HG02938 (cell line): ENCODE results near the gene ACTA2.

ENCODE experiments used
- ATAC-seq: cut with Tn5 transposase; IDR thresholded peaks from one replicate; pipeline ENCODE4 v1.9.1; 2021; ENCODE audit warnings: mild to moderate bottlenecking, moderate library complexity; ENCODE audit not compliant: unreplicated experiment

Gene ACTA2

GRCh38 chr10:88922041-88922440 is 30.5 kb downstream of the ACTA2 start:
- ATAC-seq, result no peak

- ATAC-seq, result no peak
Measured at GRCh38 chr10:88920986-88921593, 31.5 kb downstream of the ACTA2 start.

- no peak for ATAC-seq
Measured at GRCh38 chr10:88920198-88920597, 32.4 kb downstream of the ACTA2 start.

GRCh38 chr10:88919041-88919440 is 33.5 kb downstream of the ACTA2 start:
- ATAC-seq, result no peak

- no peak for ATAC-seq
Measured at GRCh38 chr10:88918191-88918905, 34.2 kb downstream of the ACTA2 start.

- ATAC-seq, result no peak
Measured at GRCh38 chr10:88916986-88917385, 35.6 kb downstream of the ACTA2 start.

- no peak for ATAC-seq
Measured at GRCh38 chr10:88916231-88916630, 36.3 kb downstream of the ACTA2 start.

GRCh38 chr10:88915781-88916180 is 36.8 kb downstream of the ACTA2 start:
- no peak for ATAC-seq

- no peak for ATAC-seq
Measured at GRCh38 chr10:88913788-88914187, 38.8 kb downstream of the ACTA2 start.

GRCh38 chr10:88913127-88913526 is 39.4 kb downstream of the ACTA2 start:
- ATAC-seq, result no peak

- ATAC-seq, result no peak
Measured at GRCh38 chr10:88911851-88912250, 40.7 kb downstream of the ACTA2 start.

GRCh38 chr10:88911116-88911515 is 41.5 kb downstream of the ACTA2 start:
- ATAC-seq, result no peak

GRCh38 chr10:88908194-88908593 is 44.4 kb downstream of the ACTA2 start:
- no peak for ATAC-seq

GRCh38 chr10:88906921-88907320 is 45.7 kb downstream of the ACTA2 start:
- no peak for ATAC-seq

- ATAC-seq, result no peak
Measured at GRCh38 chr10:88903715-88904114, 48.9 kb downstream of the ACTA2 start.

GRCh38 chr10:88901984-88902789 is 50.4 kb downstream of the ACTA2 start:
- ATAC-seq, result peak; percentile 43

GRCh38 chr10:88901206-88901983 is 51.2 kb downstream of the ACTA2 start:
- peak; percentile 91 for ATAC-seq

- ATAC-seq, result no peak
Measured at GRCh38 chr10:88899886-88900285, 52.7 kb downstream of the ACTA2 start.

GRCh38 chr10:88898727-88899126 is 53.8 kb downstream of the ACTA2 start:
- no peak for ATAC-seq

- no peak for ATAC-seq
Measured at GRCh38 chr10:88896994-88897853, 55.3 kb downstream of the ACTA2 start.
